Mesendoderm (in vitro differentiated cells): ENCODE data around the gene PBRM1.
A peak's percentile ranks its signal among the peaks of the same experiment; 100 is the strongest.

Experiments used
- DNase-seq: peaks from one replicate; pipeline ENCODE4 v3.0.0; 2013
- H2AK5ac ChIP-seq: 2 replicates; pipeline ENCODE4 v1.6.1; 2013; ENCODE audit warnings: low read length, inconsistent platforms
- H2BK120ac ChIP-seq: 2 replicates; pipeline ENCODE4 v1.6.1; 2013; ENCODE audit warnings: low read depth, mild to moderate bottlenecking, low read length, moderate library complexity, mixed read lengths
- H2BK15ac ChIP-seq: replicated peaks from 2 replicates; pipeline ENCODE4 v1.6.1; 2013; ENCODE audit warnings: low read depth, mild to moderate bottlenecking, moderate library complexity
- H2BK5ac ChIP-seq: 2 replicates; pipeline ENCODE4 v1.6.1; 2013; ENCODE audit warnings: low read length, inconsistent platforms
- H3K18ac ChIP-seq: 2 replicates; pipeline ENCODE4 v1.6.1; 2013; ENCODE audit warnings: mild to moderate bottlenecking, low read length, mixed read lengths
- H3K23ac ChIP-seq: one replicate; pipeline ENCODE4 v1.6.1; 2013; ENCODE audit warnings: low read length
- H3K27ac ChIP-seq: 2 replicates; pipeline ENCODE4 v1.5.1; 2013; ENCODE audit warnings: low read depth, mild to moderate bottlenecking, inconsistent platforms, low read length, moderate library complexity
- H3K27me3 ChIP-seq: 2 replicates; pipeline ENCODE4 v1.6.1; 2013; ENCODE audit warnings: low read length, control low read depth, mild to moderate bottlenecking, inconsistent platforms; ENCODE audit not compliant: insufficient read depth, poor library complexity
- H3K36me3 ChIP-seq: 2 replicates; pipeline ENCODE4 v1.6.1; 2013; ENCODE audit warnings: low read length, inconsistent platforms; ENCODE audit not compliant: control insufficient read depth, insufficient read depth
- H3K4ac ChIP-seq: one replicate; pipeline ENCODE4 v1.6.1; 2013; ENCODE audit warnings: low read depth, mild to moderate bottlenecking, low read length, moderate library complexity
- H3K4me1 ChIP-seq: 2 replicates; pipeline ENCODE4 v1.6.1; 2013; ENCODE audit warnings: low read depth, low read length, inconsistent platforms; ENCODE audit not compliant: control insufficient read depth
- H3K4me2 ChIP-seq: 2 replicates; pipeline ENCODE4 v1.6.1; 2013; ENCODE audit warnings: low read length
- H3K4me3 ChIP-seq: 2 replicates; pipeline ENCODE4 v1.5.1; 2013; ENCODE audit warnings: mild to moderate bottlenecking, low read length
- H3K56ac ChIP-seq: one replicate; pipeline ENCODE4 v1.6.1; 2013; ENCODE audit warnings: low read length
- H3K79me1 ChIP-seq: 2 replicates; pipeline ENCODE4 v1.6.1; 2013; ENCODE audit warnings: low read length, inconsistent platforms
- H3K79me2 ChIP-seq: 2 replicates; pipeline ENCODE4 v1.6.1; 2013; ENCODE audit warnings: mild to moderate bottlenecking, low read length; ENCODE audit not compliant: control insufficient read depth, insufficient read depth
- H3K9ac ChIP-seq: 2 replicates; pipeline ENCODE4 v1.6.1; 2013; ENCODE audit warnings: low read length, inconsistent platforms
- H4K5ac ChIP-seq: one replicate; pipeline ENCODE4 v1.6.1; 2013; ENCODE audit warnings: low read length
- H4K8ac ChIP-seq: one replicate; pipeline ENCODE4 v1.6.1; 2013; ENCODE audit warnings: low read depth, mild to moderate bottlenecking, control low read depth, low read length, moderate library complexity
- WGBS: extraction: QIAGEN DNeasy Blood & Tissue Kit; methylation state at CpG from one replicate; pipeline ENCODE4 v1.1.7; 2013; ENCODE audit warnings: low lambda C conversion rate, missing lambda C conversion rate; ENCODE audit not compliant: insufficient coverage; ENCODE audit errors: extremely low coverage; 5-methylcytosine and 5-hydroxymethylcytosine counted together

Gene PBRM1

GRCh38 chr3:52649461-52650210 is 36.1 kb downstream of the PBRM1 start:
- Histone ChIP-seq H3K4me2 (no peak overlapping the region), H3K4me3 (no peak overlapping the region), H3K27me3 (no peaks in the 10 kb centered on the region), H4K8ac (no peak overlapping the region), H4K5ac (no peak overlapping the region), H3K56ac (no peak overlapping the region), H3K27ac (no peak overlapping the region), H3K79me1 (no peaks in the 10 kb centered on the region), H2BK5ac (no peak overlapping the region), H3K23ac (no peak overlapping the region), H3K36me3 (peaks cover 8% of the 10 kb centered on the region), H3K4me1 (no peaks in the 10 kb centered on the region), H3K79me2 (no peaks in the 10 kb centered on the region), H2BK120ac (no peak overlapping the region), H3K18ac (no peak overlapping the region), H3K4ac (no peak overlapping the region), H3K9ac (no peak overlapping the region), H2BK15ac (no peak overlapping the region), H2AK5ac (no peak overlapping the region)
- no CpG with 5 or more reads among the region's 5 CpGs for WGBS
- DNase-seq: no peak

GRCh38 chr3:52645549-52645948 is 40.2 kb downstream of the PBRM1 start:
- Histone ChIP-seq H3K4me3 (no peak overlapping the region), H3K4ac (no peak overlapping the region)
- WGBS: no CpG with 5 or more reads among the region's 6 CpGs

GRCh38 chr3:52636673-52637072 is 49.0 kb downstream of the PBRM1 start:
- no peaks in the 10 kb centered on the region for H3K79me2 ChIP-seq
- no peaks in the 10 kb centered on the region for H3K79me1 ChIP-seq
- no peak overlapping the region for H3K23ac ChIP-seq
- H4K5ac ChIP-seq: no peak overlapping the region
- no peak overlapping the region for H4K8ac ChIP-seq
- WGBS: no CpG with 5 or more reads among the region's 4 CpGs
- no peak overlapping the region for H2BK15ac ChIP-seq
- peak; percentile 12 for DNase-seq
- H2AK5ac ChIP-seq: no peak overlapping the region
- H3K36me3 ChIP-seq: no peaks in the 10 kb centered on the region
- H3K27ac ChIP-seq: no peak overlapping the region
- no peak overlapping the region for H2BK120ac ChIP-seq
- no peaks in the 10 kb centered on the region for H3K27me3 ChIP-seq
- no peak overlapping the region for H2BK5ac ChIP-seq
- no peak overlapping the region for H3K4me2 ChIP-seq
- H3K9ac ChIP-seq: no peak overlapping the region
- no peak overlapping the region for H3K18ac ChIP-seq
- H3K4me3 ChIP-seq: no peak overlapping the region
- no peak overlapping the region for H3K56ac ChIP-seq
- H3K4me1 ChIP-seq: no peaks in the 10 kb centered on the region
- H3K4ac ChIP-seq: no peak overlapping the region

More at GRCh38 chr3:52645549-52645948, 40.2 kb downstream of the PBRM1 start:
- Histone ChIP-seq H3K27ac (no peak overlapping the region), H3K27me3 (no peaks in the 10 kb centered on the region), H3K18ac (no peak overlapping the region), H4K5ac (no peak overlapping the region), H2BK5ac (no peak overlapping the region), H2AK5ac (no peak overlapping the region), H3K36me3 (peaks cover 8% of the 10 kb centered on the region), H3K23ac (no peak overlapping the region), H3K56ac (no peak overlapping the region), H2BK120ac (no peak overlapping the region), H3K79me1 (no peaks in the 10 kb centered on the region), H3K79me2 (no peaks in the 10 kb centered on the region), H3K4me2 (no peak overlapping the region), H2BK15ac (no peak overlapping the region), H3K4me1 (no peaks in the 10 kb centered on the region), H4K8ac (no peak overlapping the region), H3K9ac (no peak overlapping the region)
- no peak for DNase-seq

GRCh38 chr3:52633786-52634185 is 51.9 kb downstream of the PBRM1 start:
- no peak overlapping the region for H3K23ac ChIP-seq
- no peak overlapping the region for H3K4me2 ChIP-seq
- H3K56ac ChIP-seq: no peak overlapping the region
- DNase-seq: no peak
- H4K5ac ChIP-seq: no peak overlapping the region
- no peak overlapping the region for H2BK15ac ChIP-seq
- no peak overlapping the region for H2BK120ac ChIP-seq
- no peak overlapping the region for H2AK5ac ChIP-seq
- no peak overlapping the region for H3K9ac ChIP-seq
- H3K4ac ChIP-seq: no peak overlapping the region
- WGBS: no CpG with 5 or more reads among the region's 3 CpGs
- H3K36me3 ChIP-seq: no peaks in the 10 kb centered on the region
- H3K79me2 ChIP-seq: no peaks in the 10 kb centered on the region
- H3K79me1 ChIP-seq: no peaks in the 10 kb centered on the region
- H2BK5ac ChIP-seq: no peak overlapping the region
- no peak overlapping the region for H3K27ac ChIP-seq
- H3K18ac ChIP-seq: no peak overlapping the region
- H3K4me1 ChIP-seq: no peaks in the 10 kb centered on the region
- no peaks in the 10 kb centered on the region for H3K27me3 ChIP-seq
- no peak overlapping the region for H3K4me3 ChIP-seq
- no peak overlapping the region for H4K8ac ChIP-seq

- no peaks in the 10 kb centered on the region for H3K36me3 ChIP-seq
- no peak overlapping the region for H3K4ac ChIP-seq
- H3K9ac ChIP-seq: no peak overlapping the region
Measured at GRCh38 chr3:52625041-52625440, 60.7 kb downstream of the PBRM1 start.

More at GRCh38 chr3:52625041-52625440, 60.7 kb downstream of the PBRM1 start:
- no CpG with 5 or more reads among the region's 3 CpGs for WGBS
- no peaks in the 10 kb centered on the region for H3K4me1 ChIP-seq
- no peak overlapping the region for H2BK5ac ChIP-seq
- H3K79me1 ChIP-seq: no peaks in the 10 kb centered on the region
- no peak overlapping the region for H2AK5ac ChIP-seq
- H3K18ac ChIP-seq: no peak overlapping the region
- no peak overlapping the region for H2BK120ac ChIP-seq
- no peak overlapping the region for H3K23ac ChIP-seq
- H4K5ac ChIP-seq: no peak overlapping the region
- H3K27me3 ChIP-seq: no peaks in the 10 kb centered on the region
- H3K27ac ChIP-seq: no peak overlapping the region
- no peak overlapping the region for H3K56ac ChIP-seq
- no peak overlapping the region for H4K8ac ChIP-seq
- H3K4me2 ChIP-seq: no peak overlapping the region
- H3K4me3 ChIP-seq: no peak overlapping the region
- no peak overlapping the region for H2BK15ac ChIP-seq
- no peak for DNase-seq
- H3K79me2 ChIP-seq: no peaks in the 10 kb centered on the region
